HG03196 (cell line): ENCODE results near the gene RAB39B.
"Not testable (repeated sequence)": the region's sequence is repeated elsewhere in the genome, so short reads cannot be mapped to it uniquely, and the experiment has no call there.

Experiments used
- ATAC-seq: cut with Tn5 transposase; IDR thresholded peaks from one replicate; pipeline ENCODE4 v1.9.1; 2021; ENCODE audit not compliant: unreplicated experiment

Gene RAB39B, protein sequence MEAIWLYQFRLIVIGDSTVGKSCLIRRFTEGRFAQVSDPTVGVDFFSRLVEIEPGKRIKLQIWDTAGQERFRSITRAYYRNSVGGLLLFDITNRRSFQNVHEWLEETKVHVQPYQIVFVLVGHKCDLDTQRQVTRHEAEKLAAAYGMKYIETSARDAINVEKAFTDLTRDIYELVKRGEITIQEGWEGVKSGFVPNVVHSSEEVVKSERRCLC

DNA sequence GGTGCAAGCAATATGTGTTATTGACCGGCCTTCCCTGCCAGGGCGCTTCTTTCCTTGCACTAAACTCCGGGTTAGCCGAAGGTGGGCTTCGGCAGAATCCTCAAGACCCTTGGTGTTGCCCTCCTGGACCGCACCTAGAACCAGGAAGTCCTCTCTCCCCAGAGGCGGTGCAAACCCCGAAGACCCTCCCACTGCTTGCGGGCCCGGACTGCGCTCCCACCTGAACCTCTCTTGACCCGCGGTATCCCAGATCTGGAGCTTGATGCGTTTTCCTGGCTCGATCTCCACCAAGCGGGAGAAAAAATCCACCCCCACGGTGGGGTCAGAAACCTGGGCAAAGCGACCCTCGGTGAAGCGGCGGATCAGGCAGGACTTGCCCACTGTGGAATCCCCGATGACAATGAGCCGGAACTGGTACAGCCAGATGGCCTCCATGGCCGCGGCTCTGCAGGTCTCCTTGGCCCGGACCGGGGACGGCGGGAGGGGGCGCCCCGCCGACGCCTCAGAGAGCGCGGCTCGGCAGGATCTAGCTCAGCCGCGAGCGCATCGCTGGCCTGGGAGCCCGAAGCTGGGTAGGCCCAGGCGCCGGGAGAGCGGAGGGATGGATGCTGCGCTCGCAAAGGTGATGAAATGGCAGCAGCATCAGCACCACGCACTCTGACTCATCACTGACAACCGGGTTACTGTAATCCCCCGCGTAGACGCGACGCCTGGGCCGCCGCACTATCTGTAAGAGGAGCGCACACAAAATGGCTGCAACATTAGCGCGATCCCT lies at the start of gene RAB39B:
Gene RAB39B, minus strand, starts transcription at position 638 of the 775 bp plus-strand sequence. Its CDS starts 203 bp downstream, at position 435.
- peak; percentile 85 for ATAC-seq

DNA sequence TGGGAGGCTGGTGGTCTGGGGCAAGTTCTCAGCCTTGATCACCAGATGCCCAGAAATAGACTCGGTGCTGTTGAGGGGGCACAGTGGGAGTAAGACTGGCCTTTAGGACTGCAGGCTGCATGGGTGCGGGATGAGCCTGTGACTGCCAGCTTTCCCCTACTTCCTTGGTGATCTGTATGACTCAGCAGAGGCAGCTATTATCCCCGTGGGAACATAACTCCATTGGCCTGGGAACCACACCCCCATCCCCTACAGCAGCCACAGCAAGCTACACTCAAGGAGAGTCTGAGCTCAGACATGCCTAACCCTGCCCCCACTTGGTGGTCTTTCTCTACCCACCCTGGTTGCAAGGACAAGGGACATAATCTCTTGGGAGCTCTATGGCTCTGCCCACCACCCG lies 49.5 kb upstream of the RAB39B start:
- ATAC-seq, result no peak

DNA sequence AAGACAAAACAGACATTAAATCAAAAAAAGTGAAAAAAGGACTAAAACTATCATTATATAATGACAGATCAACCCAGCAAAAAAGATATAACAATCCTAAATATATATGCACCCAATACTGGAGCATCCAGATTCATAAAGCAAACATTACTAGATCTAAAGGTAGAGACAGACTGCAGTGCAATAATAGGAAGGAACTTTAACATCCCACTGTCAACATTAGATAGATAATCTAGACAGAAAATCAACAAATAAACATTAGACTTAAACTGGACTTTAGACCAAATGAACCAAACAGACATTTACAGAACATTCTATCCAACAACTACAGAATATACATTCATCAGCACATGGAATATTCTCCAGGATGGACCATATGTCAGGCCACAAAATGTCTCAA lies 29.5 kb upstream of the RAB39B start:
- ATAC-seq, result no peak

DNA sequence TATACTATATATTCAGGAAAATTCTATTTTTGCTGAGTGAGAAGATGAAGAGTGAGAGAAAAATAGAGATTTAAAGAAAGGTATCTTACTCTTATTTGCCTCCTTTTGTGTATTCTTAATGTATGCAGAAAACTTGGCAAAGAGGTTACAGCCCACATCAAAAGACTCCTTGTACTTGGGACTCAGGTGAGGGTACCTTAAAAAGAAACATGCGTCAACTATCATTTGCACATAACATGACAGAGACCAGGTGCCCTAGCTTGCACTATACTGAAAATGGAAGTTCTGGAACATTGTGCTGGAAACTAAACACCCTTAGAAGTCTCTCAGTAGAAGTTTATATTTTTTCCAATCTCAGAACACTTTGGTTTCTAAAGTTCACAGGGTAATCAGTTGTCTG lies 15.6 kb upstream of the RAB39B start:
- ATAC-seq, result no peak

DNA sequence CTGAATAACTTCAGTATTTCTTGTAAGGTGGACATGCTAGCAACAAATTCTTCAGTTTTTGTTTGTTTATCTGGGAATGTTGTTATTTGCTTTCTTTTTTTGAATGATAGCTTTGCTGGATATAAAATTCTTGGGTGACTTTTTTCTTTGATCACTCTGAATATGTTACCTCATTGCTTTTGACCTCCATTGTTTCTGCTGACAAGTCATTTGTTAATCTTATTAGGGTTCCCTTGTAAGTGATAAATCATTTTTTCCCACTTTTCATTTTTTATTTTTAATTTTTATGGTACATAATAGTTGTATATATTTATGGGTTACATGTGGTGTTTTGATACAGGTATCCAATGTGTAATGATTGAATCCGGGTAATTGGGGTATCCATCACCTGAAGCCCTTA lies 6.7 kb upstream of the RAB39B start:
- no peak for ATAC-seq

DNA sequence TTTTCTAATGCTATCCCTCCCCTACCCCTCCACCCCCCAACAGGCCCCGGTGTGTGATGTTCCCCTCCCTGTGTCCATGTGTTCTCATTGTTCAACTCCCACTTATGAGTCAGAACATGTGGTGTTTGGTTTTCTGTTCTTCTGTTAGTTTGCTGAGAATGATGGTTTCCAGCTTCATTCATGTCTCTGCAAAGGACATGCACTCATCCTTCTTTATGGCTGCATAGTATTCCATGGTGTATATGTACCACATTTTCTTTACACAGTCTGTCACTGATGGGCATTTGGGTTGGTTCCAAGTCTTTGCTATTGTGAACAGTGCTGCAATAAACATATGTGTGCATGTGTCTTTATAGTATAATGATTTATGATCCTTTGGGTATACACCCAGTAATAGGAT lies 3.7 kb upstream of the RAB39B start:
- ATAC-seq, result not testable (repeated sequence)

DNA sequence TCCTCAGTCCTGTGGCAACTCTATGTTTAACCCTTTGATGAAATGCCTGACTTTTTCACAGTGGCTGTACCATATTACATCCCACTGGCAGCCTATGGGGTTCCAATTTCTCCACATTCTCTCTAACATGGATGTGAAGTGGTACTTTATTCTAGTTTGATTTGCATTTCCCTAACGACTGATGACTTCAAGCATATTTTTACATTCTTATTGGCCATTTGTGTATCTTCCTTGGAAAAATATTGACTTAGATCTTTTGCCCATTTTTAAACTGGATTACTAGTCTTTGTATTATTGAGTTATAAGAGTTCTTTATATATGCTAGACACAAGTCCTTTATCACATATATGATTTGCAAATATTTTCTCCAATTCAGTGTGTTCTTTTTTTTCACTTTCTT lies 2.1 kb upstream of the RAB39B start:
- no peak for ATAC-seq

DNA sequence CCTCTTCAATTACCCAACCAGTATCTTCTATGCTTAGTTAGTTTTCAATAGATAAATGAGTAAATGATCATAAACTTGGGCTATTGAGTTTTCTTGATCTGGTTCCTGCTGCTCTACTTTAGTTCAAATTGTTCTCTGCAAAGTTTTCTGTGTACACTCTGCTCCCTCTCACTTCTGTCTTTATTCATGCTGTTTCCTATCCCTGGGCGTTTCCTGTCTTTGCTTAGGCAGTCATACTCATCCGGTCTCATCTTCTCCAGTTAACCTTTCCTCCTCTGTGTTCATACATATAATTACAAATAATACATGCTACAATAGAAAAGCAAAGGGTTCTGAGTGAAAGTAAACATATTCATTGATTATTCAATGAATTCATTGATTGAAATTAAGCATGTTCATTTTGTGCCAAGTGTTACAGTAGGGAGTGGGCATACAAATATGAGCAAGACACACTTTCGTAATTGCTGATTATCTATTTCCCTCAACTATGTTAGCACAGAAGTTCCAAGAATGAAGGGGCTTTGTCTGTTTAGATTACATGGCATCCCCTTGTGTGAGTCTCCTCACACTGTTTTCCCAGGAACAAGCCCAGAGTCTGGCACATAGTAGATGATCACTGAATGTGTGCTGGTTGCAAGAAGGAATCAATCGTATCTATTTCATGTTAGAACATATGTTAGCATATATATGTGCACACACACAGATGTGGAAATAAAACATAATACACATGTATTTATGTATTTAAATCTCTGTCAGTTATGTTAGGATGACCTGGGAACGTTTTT lies 1.1 kb downstream of the RAB39B start:
- ATAC-seq, result no peak

DNA sequence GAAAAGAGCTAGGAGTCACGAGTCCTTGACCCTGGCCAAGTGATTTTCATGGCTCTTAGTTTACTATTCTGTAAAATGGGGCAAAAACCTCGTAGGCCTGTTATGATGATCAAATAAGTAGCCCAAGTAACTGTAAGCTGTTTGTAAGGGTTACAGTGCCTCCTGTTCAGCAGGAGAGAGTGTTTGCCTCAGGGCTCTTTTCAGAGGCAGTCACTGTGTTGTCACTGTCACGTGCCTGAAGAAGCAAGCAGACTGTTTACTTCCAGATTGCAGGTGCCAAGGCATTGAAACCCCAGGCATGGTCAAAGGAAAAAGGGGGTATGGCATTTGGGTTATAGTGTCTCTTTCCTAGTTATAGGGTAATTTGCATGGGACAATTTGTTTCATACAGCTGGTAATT lies 4.5 kb downstream of the RAB39B start:
- no peak for ATAC-seq

DNA sequence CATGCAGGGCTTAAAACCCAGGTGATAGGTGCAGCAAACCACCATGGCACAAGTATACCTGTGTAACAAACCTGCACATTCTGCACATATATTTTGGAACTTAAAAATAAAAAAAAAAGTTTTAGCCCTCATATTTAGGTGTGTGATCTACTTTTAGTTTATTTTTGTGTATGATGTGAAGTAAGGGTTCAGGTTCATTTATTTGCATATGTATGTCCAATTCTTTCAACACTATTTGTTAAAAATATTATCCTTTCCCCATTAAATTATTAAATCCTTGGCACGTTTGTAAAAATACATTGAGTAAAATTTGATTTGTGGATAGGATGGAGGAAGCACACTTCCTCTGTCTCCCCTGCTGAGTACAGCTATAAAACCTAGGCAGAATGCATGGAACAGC lies 12.9 kb downstream of the RAB39B start:
- ATAC-seq, result no peak

DNA sequence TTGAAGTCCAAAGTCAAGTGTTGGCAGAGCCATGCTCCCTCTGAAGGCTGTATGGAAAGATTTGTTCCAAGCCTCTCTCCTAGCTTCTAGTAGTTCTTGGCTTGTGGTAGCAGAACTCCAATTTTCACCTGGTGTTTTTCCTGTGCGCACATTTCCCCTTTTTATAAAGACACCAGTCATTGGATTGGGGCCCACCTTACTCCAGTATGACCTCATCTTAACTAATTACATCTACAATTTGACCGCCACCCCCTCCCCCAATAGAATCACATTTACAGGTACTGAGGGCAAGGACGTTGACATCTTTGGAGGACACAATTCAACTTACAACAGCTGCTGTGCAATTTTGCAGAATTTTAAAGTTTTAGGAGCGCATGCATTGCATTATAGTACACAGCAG lies 16.8 kb downstream of the RAB39B start:
- no peak for ATAC-seq

DNA sequence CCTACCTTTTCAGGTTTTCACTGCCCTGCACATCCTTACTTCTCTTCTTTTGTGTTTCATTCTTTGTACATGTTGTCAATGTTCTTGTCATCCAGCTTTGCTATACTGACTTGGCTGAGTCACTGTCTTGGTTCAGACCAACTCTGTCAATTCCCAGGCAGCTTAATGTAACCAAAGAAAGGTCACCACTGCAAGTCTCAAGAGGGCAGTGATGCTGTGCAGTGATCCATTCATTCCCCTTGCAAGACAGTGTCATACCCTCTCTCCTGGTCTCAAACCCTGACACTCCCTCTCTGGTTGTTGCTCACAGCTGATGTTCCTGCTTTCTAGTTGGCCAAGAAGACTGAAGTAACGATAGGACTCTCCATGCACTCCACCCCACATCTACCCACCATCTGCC lies 17.5 kb downstream of the RAB39B start:
- ATAC-seq, result no peak

DNA sequence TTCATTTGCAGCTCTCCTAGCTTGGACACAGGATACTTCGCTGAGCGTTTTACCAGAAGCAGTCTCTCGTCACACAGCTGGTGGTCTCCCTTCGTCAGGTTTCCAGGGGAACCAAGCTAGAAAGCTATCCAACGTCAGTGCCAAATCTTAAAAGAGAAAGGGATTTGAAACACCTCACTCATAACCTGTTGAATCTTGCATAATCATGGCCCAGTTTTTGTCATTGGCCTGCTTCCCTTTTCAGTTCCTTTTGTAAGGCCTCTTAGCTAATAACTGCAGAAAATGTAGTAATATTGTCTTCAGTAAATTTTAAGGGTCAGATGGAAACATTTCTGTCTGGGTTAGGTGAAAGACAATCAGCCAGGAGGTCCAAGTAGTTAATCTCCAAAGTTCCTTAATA lies 22.0 kb downstream of the RAB39B start:
- no peak for ATAC-seq

DNA sequence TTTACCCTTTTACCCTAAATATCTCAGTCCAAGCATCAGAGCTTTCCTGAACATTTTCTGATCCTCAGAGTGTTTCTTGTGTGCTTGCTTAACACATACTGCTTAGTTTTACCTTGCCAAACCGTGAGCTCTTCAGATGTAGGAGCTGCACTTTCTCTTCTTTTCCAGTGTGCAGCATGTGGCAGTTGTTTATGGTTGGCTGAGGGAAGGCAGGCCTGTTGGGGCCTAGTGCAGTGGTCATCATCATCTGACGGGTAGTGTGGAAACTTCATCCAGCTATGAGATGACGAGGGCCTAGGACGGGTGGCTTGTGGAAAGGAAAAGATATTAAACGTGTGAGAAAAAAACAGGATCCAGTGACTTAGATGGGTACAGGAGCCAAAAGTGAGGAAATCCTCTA lies 26.6 kb downstream of the RAB39B start:
- no peak for ATAC-seq

DNA sequence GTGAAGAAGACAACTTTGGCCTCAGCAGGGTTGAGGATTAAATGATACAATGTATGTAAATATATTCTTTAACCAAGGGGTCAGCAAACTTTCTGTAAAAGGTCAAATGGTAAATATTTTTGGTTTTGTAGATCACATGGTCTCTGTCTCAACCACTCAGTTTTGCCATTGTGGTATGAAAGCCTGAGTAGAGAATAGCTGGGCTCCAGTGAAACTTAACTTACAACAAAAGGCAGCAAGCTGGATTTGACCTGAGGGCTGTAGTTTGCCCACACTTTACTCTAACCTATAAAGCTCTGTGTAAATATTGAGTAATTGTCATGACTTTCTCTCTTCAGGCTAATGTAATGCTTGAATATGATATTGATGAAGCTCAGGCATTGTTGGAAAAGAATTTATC lies 28.4 kb downstream of the RAB39B start:
- ATAC-seq, result no peak

DNA sequence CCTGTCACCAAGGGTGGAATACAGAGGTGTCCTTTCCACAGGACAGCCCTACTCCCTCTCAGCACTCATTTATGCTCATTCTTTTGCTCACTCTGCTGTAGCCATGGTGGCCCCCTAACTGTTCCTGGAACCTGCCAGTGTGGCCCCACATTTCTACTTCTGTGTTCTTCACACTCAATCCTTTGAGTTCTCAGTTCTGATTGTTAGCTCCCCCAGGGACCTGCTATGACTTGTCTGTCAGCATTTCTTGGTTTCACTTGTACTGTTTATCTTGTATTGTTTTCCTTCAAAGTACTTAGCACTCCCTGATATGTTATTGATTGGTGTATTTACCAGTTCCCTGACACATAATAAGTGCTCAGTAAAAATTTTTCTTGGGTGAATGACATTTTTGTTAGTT lies 33.1 kb downstream of the RAB39B start:
- ATAC-seq, result peak; percentile 80

DNA sequence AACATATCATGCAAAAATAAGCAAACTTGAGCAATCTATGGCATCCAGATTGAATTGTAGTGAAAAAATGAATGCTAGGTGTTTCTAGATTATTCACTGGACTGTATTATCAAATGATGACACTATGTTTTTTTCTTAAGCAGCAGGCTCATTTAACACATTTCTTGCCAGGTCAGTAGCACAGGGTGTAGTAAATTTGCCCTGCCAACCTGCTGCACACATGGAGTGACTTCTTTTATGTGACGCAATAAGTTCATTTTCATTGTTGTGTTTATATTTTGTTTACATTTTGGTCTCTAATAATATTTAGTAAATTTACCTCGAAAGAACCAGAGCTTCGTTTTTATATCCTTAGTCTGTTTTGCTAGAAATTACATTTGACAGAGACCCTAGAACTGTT lies 38.5 kb downstream of the RAB39B start:
- ATAC-seq, result no peak

DNA sequence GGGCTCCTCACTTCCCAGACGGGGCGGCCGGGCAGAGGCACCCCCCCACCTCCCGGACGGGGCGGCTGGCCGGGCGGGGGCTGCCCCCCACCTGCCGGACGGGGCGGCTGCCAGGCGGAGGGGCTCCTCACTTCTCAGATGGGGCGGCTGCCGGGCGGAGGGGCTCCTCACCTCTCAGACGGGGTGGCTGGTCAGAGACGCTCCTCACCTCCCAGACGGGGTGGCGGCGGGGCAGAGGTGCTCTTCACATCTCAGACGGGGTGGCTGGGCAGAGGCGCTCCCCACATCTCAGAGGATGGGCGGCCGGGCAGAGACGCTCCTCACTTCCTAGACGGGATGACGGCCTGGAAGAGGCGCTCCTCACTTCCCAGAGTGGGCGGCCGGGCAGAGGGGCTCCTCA lies 40.5 kb downstream of the RAB39B start:
- not testable (repeated sequence) for ATAC-seq

DNA sequence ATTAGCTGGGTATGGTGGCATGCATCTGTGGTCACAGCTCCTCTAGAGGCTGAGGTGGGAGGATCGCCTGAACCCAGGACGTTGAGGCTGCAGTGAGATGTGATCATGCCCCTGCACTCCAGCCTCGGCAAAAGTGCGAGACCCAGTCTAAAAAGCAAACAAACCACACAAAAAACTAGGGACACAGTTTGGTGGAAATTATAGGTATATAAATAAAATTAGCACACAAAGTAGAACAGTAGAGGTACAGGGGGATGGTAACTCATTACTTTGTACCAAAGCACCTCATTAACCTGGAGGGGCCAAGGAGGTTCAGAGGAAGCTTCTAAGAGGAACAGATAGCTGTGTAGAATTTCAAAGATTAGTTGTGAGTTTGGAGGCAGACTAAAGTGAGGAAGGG lies 42.9 kb downstream of the RAB39B start:
- no peak for ATAC-seq

DNA sequence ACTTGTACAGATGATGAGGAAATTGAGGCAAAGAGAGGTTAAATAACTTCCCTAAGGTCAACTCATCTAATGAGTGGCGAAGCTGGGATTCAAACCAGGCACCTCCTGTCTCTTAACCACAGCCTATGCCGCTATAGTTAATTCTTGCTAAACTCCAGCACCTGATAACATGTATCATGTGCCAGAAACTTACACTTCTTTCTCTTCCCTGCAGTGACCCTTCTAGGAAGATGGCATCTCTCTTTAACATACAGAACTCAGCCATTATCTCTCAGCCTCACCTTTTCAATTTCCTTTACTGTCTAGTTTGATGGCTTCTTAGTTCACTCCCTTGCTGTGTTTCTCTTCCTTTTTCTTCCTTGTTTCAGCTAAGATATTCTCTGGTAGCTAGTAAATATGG lies 45.5 kb downstream of the RAB39B start:
- ATAC-seq, result no peak

DNA sequence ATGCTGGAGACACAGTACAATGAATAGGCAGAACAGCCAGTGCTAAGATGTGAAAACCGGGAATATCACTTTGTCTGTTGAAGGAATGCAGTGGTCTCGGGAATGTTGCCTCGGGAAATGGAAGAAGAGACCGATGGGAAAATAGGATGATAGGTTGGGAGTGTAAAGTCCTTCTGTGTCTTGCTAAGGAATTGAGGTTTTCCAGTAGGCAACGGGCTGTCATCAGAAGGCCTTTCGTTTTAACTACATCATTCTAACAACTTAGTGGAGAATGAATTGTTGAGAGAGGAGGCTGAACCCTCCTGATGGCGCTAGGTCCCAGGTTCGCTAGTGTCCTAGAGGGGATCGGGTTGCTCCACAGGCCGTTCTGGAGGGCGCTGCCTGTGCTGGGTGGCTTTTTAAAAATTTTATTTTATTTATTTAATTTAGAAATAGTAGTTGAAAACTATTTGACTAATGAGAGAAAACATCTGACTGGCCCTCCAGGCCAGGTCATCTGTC lies 47.3 kb downstream of the RAB39B start:
- no peak for ATAC-seq
